AG10803 (cell line): Measurements from ENCODE around the gene AGO4.

Experiments used
- DNase-seq: peaks from one replicate; pipeline ENCODE4 v3.0.0; 2010; ENCODE audit warnings: low read depth
- H3K4me3 ChIP-seq: 2 replicates; pipeline ENCODE4 v1.5.1; 2011; ENCODE audit warnings: mild to moderate bottlenecking, low read length, control low read depth
- TF ChIP-seq, protein P1 (sequence below): conservative IDR thresholded peaks from 2 replicates; pipeline ENCODE4 v1.5.1; 2011; ENCODE audit warnings: mild to moderate bottlenecking, low read length, control low read depth, inconsistent platforms

The AGO4 gene

DNA sequence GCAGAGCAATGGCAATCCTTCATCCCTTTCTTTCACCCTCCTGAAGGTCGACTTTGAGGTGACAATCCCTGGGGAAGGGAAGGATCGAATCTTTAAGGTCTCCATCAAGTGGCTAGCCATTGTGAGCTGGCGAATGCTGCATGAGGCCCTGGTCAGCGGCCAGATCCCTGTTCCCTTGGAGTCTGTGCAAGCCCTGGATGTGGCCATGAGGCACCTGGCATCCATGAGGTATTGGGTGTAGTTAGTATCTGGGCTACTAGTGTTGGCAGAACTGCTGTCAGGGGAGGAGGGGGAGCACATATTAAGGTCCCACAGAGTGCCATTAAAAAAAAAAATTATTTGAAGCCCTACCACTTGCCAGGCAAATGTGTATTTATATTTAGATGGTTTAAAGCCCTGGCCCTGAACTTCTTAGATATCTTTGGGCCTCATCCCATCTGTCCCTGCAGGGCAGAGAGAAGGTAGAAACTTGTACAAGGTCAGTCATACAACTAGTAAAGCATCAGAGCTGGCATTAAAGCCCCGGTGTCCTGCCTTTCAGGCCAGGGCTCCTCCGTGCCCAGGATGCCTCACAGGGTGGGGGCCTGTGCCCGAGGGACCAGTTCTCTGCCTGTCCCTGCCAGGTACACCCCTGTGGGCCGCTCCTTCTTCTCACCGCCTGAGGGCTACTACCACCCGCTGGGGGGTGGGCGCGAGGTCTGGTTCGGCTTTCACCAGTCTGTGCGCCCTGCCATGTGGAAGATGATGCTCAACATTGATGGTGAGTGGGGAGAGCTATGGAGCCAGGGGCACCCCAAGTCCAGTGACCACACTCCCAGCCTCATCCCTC is 85.4 kb downstream of the AGO4 start:
- TF ChIP-seq, protein P1, sequence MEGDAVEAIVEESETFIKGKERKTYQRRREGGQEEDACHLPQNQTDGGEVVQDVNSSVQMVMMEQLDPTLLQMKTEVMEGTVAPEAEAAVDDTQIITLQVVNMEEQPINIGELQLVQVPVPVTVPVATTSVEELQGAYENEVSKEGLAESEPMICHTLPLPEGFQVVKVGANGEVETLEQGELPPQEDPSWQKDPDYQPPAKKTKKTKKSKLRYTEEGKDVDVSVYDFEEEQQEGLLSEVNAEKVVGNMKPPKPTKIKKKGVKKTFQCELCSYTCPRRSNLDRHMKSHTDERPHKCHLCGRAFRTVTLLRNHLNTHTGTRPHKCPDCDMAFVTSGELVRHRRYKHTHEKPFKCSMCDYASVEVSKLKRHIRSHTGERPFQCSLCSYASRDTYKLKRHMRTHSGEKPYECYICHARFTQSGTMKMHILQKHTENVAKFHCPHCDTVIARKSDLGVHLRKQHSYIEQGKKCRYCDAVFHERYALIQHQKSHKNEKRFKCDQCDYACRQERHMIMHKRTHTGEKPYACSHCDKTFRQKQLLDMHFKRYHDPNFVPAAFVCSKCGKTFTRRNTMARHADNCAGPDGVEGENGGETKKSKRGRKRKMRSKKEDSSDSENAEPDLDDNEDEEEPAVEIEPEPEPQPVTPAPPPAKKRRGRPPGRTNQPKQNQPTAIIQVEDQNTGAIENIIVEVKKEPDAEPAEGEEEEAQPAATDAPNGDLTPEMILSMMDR = no peak
- no peak overlapping the region for H3K4me3 ChIP-seq
- DNase-seq = no peak

DNA sequence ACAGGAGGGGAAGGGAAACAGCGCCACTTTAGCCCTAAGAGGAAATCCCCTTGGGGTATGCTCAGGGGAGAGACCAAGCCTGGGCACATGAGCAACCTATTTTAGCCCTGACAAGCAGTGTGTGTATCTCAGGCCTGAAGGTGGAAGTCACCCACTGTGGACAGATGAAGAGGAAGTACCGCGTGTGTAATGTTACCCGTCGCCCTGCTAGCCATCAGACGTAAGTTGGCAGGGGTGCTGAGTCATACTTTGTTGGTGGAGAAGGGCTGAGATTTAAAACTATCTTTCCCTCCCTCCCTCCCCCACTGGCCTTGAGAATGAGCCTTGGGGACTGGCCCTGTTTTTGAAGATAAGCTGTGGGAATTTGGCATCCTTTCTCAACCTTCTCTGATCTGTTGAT is 86.4 kb downstream of the AGO4 start:
- TF ChIP-seq, protein P1 = no peak
- DNase-seq = no peak
- H3K4me3 ChIP-seq = no peak overlapping the region

DNA sequence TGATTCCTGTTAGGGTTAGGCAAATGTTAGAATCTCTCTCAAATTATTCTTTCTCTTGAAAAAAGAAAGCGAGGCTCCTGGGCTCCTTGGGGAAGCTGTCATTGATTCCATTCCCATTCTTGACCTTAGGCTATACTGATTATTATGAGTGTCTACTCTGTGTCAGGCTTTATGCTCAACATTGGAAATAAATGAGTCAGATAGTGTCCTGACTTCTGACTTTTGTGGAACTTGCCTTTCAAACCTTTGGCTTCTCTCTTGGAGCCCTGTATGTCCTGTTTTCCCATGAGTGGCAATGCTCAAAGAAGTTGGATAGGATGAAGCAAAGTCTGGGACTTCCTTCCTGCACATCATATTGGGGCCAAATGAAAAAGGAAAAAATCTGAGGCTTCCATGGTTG is 86.8 kb downstream of the AGO4 start:
- DNase-seq = no peak
- H3K4me3 ChIP-seq = no peak overlapping the region
- TF ChIP-seq, protein P1 = no peak

DNA sequence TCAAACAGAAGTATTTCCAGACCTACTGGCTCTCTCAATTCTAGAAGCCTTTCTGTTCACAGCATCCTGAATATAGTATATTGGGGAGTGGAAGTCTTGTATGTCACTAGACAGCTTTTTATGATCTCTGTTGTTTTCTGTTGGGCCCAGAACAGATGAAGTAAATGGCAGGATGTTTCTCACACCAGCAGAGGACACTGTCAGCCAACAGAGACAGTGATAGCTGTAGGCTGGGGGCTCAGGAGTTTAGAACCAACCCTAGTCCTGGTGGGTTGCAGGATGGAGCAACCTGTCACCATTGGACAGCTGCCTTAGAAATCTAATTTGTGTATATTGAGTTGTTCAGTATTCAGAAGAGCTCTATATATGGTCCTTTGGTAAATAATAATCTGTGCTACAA is 92.1 kb downstream of the AGO4 start:
- no peak overlapping the region for H3K4me3 ChIP-seq
- TF ChIP-seq, protein P1 = no peak
- no peak for DNase-seq

DNA sequence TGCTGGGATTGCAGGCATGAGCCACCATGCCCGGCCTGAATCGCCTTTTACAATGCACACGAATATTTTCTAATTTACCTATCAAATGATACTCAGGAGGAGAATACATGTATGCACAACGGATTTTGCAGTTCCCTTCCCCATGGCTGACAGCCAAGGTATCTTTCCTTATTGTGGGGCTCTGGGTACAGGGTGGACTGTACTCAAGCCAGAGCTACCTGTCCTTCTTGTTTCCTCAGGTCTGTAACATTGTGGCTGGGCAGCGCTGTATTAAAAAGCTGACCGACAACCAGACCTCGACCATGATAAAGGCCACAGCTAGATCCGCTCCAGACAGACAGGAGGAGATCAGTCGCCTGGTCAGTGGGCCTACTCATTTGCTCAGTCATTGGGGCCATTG is 93.4 kb downstream of the AGO4 start:
- DNase-seq = no peak
- no peak overlapping the region for H3K4me3 ChIP-seq
- TF ChIP-seq, protein P1 = no peak

DNA sequence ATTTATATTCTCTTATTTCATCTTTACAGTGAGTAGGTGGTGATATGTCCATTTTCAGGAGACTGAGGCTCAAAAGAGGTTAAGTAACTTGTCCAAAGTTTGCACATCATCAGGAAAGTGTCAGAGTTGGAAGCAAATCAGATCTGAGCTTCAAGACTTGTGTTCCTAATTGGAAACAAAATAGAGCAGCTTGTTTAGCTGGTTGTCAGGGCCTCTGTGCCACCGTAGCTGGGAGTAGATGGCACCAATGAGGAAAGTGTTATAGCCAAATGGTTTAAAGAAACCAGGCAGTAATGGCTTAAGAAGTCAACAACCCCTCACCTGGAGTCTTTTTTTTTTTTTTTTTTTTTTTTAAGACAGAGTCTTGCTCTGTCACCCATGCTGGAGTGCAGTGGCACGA is 94.9 kb downstream of the AGO4 start:
- TF ChIP-seq, protein P1 = no peak
- no peak overlapping the region for H3K4me3 ChIP-seq
- DNase-seq = no peak
